Activated CD8-positive, alpha-beta memory T cell treated with anti-CD3 and anti-CD28 coated beads, Interleukin-2, amount 50 U/mL, for 48 hours (primary cell): ENCODE results near the gene YWHAG.
"Not testable (repeated sequence)": the region's sequence is repeated elsewhere in the genome, so short reads cannot be mapped to it uniquely, and the experiment has no call there.

Experiments used
- DNase-seq: peaks from one replicate; pipeline ENCODE4 v3.0.0-alpha.2; 2020

The YWHAG gene

DNA sequence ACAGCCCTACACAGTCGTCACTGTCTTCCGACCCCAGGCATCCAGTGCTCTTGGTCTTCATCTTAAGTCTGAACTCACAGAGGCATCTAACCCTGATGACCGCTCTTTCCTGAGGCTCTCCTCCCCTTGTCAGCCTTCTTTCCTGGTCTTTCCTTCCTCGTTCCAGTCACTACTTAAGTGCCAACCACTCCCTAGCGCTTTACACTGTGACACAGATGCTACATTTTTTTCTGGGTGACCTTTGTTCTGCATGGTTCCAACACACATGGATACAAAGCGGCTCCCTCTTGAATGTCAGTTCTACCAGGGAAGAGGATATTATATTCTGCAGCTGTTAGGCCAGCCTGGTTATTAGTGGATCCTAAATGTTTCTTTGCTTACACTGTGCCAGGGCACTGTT, 12.7 kb downstream of the YWHAG start:
- DNase-seq, result no peak

DNA sequence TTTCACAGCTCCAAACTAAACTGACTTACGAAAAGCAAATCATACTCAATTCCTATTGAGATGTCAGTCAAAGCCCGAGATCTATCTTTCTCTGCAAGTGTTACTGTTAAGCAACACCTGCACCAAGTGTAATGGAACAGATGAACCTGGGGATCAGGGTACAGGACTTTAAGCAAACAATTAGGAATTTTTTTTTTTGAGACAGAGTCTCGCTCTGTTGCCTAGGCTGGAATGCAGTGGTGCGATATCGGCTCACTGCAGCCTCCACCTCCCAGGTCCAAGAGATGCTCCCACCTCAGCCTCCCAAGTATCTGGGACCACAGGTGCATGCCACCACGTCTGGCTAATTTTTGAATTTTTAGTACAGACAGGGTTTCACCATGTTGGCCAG, 14.9 kb downstream of the YWHAG start:
- DNase-seq, result no peak

DNA sequence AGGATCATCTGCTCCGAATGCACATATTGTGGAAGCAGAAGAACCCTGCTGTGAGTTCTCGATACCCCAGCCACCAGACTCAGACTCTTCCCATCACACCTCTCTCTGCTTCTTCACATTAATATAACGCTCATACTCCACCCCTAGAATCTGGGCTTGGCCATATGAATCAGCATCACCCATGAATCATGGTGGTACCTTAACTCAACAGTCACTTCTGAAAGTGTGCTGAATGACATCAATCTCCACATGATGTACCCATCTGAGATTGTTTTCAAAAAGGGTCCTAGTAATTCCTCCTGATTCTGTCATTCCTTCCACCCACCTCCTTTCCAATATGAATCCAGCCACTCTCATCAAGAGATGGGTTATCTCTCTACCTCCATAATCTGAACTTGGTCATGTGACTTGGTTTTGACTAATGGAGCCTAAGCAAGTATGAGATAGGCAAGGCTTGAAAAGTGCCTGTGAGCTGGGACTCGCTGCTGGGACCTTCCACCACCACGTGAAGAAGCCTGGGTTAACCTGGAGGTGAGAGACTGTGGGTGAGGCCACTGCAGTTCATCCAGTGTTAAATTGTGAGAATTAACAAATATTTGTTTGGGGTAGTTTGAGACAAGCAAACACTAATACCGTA, 15.4 kb downstream of the YWHAG start:
- DNase-seq, result no peak

DNA sequence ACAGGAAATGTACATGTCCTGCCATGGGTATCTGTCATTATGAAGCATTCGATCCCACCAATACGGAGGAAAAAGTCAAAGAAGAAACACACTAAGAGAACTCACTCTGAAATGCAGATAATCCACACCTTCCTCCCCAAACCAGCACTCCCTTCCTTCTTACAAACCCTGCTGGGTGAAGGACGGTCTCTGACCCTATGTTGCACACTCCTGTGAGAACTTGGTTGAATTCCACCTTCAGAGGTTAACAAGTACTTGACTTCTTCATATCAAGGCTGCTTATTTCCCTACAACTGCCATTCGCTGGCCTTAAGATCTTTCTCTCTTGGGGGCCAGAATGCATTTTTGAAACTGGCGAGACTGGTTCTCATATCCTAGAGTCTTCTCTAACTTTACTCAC, 16.6 kb downstream of the YWHAG start:
- no peak for DNase-seq

DNA sequence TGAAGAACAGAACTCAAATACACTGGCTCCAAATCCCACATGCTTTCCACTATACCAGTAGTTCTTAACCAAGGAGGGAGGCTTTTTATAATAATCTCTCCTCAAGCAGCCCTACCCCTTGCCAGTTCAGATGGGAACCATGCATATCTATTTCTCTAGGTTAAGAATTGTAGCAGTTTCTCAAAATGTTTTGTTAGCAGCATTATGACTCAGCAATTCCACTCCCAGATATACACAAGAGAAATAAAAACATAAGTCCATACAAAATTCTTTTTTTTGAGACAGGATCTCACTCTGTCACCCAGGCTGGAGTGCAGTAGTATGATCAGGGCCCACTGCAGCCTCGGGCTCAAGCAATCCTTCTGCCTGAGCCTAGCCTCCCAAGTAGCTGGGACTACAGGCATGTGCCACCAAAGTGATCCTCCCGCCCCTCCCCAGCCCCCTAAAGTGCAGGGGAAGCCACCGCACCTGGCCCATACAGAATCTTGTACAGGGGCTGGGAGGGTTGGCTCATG, 18.1 kb downstream of the YWHAG start:
- no peak for DNase-seq

DNA sequence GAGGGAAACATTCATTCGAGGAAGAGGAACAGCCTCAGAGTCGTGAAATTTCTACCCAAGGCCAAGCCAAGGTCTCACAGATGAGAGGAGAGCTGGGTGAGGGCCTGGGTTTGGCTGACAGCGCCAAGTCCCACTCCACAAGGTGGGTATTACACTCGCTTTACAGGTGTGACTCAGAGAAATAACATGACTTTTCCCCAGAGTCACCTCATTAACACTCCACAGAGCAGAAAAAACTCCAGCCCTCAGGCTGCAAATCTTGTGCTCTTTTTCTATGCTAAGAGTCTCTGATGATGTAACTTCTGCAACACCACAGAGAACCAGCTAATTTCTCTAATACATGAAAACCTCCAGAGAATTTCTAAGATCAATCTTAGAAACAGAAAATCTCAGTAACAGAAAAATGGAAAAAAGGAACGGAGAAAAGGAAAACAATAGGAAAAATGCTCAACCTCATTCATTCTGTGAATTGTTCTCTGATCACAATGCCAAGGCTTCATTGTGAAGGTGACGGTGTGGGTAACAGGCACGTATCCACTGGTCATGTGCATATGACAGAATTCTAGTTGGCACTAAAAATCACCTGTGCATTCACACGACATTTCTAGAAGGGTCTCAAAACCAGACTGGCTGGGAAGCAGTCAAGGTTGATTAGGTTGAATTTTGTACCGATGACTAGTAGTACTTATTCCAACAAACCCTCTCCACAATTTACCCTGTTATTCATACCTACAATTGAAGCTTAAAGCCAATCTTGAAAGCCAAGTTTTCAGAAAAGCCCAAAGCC, 20.3 kb downstream of the YWHAG start:
- no peak for DNase-seq

DNA sequence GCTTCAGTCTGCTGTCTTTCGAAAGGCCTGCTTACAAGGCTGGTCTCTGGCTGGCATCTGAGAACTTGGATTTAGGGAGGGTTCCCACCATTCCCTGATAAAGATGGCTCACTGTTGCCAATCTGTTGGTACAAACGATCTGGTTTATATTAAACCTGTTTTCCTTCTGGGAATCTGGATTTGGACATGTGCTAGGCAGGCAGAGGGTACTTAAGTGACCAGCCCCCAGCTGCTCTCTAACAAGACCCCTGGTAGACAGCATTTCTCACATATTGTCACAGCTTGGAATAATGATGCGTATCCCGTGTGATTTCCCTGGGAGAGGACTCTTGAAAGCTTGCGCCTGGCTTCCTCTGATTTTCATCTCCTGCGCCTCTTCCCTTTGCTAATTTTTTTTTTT, 21.6 kb downstream of the YWHAG start:
- no peak for DNase-seq

DNA sequence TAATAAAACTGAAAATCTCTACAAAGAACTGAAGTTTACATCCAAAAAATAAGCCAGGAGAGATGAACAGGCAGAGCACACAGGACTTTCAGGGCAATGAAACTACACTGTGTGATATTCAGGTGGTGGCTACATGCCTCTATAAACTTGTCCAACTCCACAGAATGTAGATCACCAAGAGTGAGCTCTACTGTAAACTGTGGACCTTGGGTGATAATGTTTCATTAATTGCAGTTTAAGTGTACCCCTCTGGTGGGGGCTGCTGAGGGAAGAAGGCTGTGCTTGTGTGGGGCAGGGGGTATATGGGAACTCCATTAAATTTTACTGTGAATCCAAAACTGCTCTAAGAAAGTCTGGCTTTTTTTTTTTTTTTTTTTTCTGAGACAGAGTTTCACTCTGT, 22.7 kb downstream of the YWHAG start:
- no peak for DNase-seq

DNA sequence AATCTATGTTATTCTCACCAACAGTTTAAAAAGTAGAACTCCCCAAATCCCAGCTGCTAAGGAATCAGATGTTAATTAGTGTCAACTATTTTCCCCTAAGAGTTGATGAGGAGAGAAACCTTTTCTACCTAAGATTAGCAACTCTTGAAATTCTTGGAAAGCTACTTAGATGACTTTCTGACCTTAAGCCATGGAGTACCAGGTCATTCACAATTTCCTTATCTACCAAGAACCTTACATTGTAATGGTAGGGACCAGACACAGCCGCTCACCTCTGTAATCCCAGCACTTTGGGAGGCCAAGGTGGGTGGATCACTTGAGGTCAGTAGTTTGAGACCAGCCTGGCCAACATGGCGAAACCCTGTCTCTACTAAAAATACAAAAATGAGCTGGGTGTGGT, 23.4 kb downstream of the YWHAG start:
- DNase-seq, result not testable (repeated sequence)

DNA sequence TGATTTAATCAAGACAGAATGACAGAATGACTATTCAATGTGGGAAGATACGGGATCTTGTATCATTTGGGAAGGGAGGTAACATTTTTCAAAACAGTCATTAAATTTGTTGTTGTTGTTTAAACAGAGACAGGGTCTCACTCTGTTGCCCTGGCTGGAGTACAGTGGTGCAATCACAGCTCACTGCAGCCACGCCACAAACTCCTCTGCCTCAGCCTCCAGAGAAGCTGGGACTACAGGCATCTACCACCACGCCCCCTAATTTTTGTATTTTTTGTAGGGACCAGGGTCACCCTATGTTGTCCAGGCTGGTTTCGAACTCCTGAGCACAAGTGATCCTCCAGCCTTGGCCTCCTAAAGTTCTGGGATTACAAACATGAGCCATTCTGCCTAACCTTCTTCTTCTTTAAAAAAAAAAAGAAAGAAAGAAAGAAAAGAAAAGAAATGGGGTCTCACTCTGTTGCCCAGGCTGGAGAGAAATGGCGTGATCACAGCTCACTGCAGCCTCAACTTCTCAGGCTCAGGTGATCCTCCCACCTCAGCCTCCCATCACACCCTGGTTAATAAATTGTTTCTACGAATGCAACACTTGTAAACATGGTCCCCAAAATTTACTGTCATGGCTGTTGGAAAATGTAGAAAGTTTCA, 24.3 kb downstream of the YWHAG start:
- DNase-seq, result no peak

DNA sequence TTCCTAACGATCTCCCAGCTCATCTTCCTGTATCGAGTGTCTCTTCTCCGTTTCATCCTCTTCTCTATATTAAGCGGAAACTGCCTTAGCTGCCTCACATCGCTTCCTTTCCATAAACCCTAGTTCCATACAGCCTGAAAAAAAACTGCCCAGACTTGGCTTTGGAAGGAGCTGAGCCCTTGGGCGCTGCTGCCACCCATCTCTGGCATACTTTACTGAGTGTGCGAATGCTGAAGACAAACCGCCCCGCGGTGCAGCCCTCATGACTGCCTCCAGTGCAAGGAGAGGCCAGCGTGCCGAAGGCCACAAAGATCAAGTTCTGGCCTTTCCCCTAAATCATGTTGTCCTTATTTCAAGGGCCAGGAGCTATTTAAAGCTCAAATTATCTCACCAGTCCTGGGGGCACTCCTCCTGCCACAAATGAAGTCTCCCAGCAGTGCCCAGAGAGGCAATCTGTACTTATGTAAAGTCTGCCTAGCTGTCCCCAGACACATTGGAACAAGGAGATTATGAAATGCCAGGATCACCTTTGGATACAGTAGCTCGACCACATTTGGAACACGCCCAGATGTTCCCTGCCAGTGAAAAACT, 25.2 kb downstream of the YWHAG start:
- no peak for DNase-seq

DNA sequence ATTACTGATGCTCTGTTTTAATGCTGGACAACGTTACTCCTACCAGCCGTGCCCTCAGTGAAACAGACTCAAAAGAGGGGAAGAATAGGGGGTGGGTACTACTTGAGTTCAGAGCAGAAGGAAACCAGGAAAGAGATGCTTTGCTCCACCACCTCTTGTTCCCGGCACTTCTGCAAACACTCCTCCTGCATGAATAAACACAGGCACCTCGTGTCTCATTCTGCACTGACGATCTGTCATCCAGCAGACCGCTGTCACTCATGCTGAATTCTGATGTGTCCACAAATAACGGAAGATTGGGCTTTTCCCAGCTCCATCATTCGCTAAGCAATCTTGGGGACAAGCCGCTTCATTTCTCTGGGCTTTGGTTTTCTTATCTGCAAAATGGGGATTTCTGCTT, 26.7 kb downstream of the YWHAG start:
- DNase-seq, result no peak

DNA sequence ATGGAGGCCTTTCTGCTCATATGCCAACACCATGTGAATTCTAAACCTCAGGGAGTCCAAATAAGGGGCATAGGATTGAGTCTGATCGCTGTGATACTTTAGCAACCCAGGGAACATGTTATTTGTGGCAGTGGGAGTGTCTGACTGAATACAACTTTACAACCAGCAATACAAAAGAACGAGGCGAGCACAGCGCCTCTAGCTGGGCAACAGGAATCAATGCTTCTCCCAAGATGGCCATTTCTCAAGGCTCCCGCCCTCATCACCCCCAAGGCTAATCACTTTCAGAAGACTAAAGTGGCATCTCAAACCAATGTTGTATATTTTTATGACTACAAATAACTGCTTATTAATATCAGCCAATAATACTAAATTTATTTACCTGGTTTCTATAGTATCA, 28.1 kb downstream of the YWHAG start:
- no peak for DNase-seq

DNA sequence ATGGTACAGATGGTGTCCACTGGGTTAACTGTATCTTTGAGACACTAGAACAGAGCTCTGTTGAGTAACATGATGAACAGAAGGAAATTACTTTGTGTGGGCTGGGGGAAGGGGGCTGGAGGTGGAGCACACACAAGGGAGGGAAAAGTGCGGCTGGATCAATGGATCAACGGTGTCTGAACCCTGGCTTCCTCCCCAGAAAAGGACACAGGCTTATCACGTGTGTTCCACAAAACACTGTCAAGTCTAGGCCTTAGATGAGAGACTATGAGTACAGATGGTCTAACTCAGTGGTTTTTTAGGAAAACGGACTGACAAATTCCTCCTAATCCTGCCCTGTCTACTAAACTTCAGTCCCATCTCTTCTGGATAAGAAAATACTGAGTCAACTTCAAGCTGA, 28.5 kb downstream of the YWHAG start:
- DNase-seq, result no peak

DNA sequence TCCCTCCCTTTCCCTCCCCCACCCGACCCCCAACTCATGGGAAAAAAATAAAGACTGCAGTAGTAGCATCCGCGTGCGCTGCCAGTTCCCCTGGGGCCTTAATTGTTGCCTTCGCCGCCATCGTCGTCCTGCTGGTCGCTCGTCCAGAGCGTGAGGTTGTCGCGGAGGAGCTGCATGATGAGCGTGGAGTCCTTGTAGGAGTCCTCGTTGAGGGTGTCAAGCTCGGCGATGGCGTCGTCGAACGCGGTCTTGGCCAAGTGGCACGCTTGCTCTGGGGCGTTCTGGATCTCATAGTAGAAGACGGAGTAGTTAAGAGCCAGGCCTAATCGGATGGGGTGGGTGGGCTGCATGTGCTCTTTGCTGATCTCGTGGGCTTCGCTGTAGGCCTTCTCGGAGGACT, 29.3 kb downstream of the YWHAG start:
- no peak for DNase-seq

DNA sequence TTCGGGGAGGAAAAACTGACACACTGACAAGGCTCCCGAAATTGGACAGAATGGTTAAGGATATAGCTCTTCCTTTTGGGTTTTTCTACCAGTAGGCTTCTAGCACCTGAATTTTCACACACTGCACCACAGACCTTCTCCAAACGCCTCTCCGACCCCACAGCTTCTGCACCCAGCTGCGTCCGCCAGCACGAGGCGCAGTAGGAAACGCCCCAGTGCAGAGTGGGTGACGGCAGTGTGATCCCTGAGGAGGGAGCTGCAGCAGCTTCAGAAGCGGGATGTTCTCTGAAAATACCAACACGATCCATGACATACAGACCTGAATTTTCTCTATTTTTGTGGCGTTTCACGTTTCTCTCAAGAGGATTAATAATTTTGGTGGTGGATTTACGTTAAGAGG, 30.4 kb downstream of the YWHAG start:
- DNase-seq, result no peak

DNA sequence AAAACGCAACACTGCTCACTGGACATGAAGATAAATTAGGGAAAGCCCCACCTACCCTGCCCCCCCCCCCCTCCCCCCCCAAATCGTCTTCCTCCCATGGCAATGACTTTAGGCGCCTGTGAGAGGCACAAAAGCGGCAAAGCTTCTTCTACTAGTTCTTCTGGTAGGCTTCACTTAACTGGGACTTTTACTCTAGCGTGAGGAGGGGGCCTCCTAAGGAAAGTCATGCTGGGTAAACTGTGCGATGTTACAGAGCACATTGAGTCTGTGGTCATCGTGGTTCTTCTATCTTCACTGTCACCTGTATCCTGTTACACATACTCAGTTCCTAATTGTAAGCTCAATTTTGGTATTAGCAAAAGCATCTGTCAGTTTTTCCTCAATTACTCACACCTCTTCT, 31.2 kb downstream of the YWHAG start:
- DNase-seq, result no peak

DNA sequence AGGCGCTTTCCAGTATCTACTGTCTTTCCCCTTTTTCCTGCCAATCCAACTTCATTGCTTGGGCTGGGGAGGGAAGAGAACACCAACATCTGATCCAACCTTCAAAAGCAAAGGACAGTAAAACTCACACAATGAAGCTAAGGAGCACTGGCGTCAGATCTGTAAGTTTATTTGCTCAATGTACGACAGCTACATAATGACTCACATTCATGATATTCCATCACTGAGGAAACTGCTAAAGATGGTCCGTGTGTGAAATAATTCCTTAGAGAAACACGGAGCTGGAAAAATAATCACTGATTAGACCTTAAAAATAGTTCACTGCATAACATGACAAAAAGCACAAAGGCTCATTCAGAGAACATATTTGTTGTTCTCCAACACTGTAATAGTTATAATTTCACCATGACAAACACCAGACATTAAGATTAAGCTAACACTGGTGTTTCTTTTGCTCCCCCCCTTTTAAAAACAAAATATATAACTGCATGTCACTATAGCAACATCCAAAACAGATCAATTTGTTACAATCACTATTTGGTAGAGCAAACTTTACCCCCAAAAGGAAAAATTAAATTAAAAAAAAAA, 32.1 kb downstream of the YWHAG start:
- no peak for DNase-seq

DNA sequence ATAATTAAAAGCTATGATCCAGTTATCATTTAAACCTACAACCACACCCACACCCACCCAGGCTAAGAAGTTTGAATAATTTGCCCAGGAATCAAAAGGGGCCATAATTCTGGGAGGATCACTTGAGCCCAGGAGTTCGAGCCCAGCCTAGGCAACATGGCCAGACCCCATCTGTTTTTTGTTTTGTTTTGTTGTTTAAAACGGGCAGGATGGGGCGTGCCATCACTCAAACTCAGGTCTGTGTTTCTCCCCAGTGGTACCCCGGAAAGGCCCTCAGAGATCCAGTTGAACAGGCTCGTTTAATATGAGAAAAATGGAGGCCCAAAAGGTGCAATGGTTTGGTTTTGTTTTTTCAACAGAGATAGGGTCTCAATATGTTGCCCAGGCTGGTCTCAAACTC, 33.0 kb downstream of the YWHAG start:
- DNase-seq, result no peak

DNA sequence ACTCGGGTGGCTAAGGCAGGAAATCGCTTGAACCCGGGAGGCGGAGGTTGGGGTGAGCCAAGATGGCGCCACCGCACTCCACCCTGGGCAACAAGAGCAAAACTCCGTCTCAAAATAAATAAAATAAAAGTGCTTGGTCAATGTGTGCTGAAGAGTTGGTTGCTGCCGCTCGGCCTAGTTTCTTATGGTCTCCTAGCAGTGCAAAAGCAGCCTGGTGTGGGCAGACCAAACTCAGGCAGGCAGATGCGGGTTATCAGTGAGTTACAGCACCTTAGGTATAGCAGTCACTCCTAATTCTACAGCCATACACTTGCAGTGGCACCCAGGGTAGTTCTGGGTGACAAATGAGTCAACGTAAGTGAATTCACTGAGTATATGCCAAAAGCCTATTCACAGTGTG, 33.7 kb downstream of the YWHAG start:
- no peak for DNase-seq

DNA sequence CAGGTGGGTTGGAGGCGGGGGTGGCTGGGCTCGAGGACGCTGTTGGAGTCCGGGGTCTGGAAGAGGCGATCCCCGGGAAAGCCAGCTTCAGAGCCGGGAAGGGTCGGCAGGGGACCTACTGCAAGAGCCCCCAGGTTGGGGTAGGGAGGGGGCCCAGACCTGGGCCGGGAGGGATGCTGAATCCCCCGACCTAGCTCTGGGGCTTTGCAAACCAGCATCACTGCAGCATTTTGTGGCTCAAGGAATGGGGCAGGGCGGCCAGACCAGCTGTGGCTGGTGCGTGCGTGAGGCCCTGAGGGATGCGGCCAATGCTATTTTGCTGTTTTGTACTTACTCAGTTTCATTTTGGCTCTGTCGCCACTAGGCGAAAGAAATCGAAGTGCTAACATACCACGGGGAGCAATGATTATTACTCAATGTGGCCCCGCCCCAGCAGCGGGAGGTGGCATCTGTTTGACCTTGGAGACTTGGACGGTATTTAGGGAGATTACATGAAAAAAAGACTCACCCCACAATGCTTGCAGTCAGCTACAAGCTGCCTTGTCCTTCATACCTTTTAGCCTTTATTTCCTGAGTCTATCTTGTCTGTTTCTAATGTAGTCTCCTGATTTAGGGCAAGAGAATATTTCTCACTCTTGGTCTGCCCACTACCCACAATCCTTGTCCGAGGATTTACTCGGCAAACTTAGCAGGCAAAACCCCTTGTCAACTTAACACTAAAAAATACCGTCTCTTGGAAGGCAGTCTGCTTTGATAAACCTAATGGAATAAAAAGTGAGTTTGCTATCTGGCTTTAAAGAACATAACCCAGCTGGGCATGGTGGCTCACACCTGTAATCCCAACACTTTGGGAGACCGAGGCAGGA, 40.1 kb downstream of the YWHAG start:
- DNase-seq, result peak; percentile 78

DNA sequence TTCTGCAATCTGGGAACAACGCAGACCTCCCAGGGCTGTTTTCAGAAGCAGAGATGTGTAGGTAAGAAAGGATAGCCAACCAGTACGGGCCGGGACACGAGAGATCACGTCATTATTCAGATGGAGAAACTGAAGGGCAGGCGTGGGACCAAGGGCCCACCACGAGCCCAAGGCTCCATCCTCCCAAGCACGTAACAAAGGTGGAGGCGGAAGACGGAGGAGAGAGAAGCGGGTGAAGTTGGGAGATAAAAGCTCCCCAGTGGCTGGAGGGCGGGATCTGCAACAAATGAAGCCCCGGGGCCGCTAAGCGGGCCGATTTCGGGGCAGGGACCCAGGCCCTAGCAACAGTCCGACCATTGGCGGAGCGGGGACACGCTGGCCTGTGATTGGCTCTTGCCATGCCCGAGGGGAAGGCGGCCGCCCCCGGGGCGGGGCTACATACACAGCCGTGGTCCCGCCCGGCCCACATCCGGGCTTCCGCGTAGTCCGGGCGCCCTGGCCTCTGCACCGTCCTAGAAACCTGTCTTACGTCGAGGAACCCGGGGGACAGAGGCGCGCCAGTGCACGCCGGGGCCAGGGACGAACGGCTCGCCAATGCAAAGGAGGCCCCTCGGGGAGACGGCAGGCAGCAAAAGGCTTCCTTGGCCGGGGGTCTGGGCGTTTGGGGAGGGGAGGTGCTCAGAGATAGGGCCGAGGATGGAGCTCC, 40.9 kb downstream of the YWHAG start:
- DNase-seq, result peak; percentile 96
